Activated CD8-positive, alpha-beta T cell treated with anti-CD3 and anti-CD28 coated beads for 36 hours (primary cell): ENCODE data around the gene CNTN2. TPM values are rescaled to one million over a fixed set of nuclear protein-coding genes. Genes with fewer than 3 reads are reported as not detected.

Experiments
- ATAC-seq: fragments of 200-7000 bp; cut with Tn5 transposase; one replicate; pipeline ENCODE4 v1.10.0; 2021; ENCODE audit warnings: mild to moderate bottlenecking, moderate library complexity
- CTCF ChIA-PET: fragments of 350-600 bp; sonication (Branson Sonifier 250); formaldehyde crosslinking; loops from one replicate; lab custom pipeline; 2021; ENCODE audit warnings: antibody characterized with exemption; lab: Charles Lee
- POLR2A ChIA-PET: fragments of 350-600 bp; sonication (Branson Sonifier 250); formaldehyde crosslinking; loops from one replicate; lab custom pipeline; 2021; ENCODE audit warnings: antibody characterized with exemption; lab: Charles Lee
- DNase-seq: peaks from one replicate; pipeline ENCODE4 v3.0.0-alpha.2; 2020
- H3K27ac Mint-ChIP-seq: one replicate; pipeline ENCODE4 v1.8.0; 2021; ENCODE audit warnings: mild to moderate bottlenecking, mixed read lengths
- H3K27me3 Mint-ChIP-seq: one replicate; pipeline ENCODE4 v1.8.0; 2021; ENCODE audit warnings: mixed read lengths
- H3K36me3 Mint-ChIP-seq: one replicate; pipeline ENCODE4 v1.8.0; 2021; ENCODE audit warnings: low read depth, mixed read lengths
- H3K4me1 Mint-ChIP-seq: one replicate; pipeline ENCODE4 v1.8.0; 2021; ENCODE audit warnings: low read depth, mixed read lengths
- H3K4me3 Mint-ChIP-seq: one replicate; pipeline ENCODE4 v1.8.0; 2021; ENCODE audit warnings: mild to moderate bottlenecking, moderate library complexity, mixed read lengths
- H3K9me3 Mint-ChIP-seq: one replicate; pipeline ENCODE4 v1.8.0; 2021; ENCODE audit warnings: mixed read lengths
- intact Hi-C: fragments of 100-400 bp; cut with micrococcal nuclease; formaldehyde crosslinking; loops from one replicate; pipeline ENCODE4 v1.10.0; 2022
- total RNA-seq, 2 experiments: library from RNA; stranded (reverse); gene quantifications; one replicate each; pipeline ENCODE4 v1.2.3, GENCODE V29; 2021
- TF ChIP-seq, protein P1 (sequence below): fragments of 200-600 bp; IDR thresholded peaks from one replicate; pipeline ENCODE4 v1.8.0; 2022; ENCODE audit warnings: antibody characterized with exemption, mild to moderate bottlenecking

Gene CNTN2
- total RNA-seq, 2 experiments from 2014 or later, result not detected

DNA sequence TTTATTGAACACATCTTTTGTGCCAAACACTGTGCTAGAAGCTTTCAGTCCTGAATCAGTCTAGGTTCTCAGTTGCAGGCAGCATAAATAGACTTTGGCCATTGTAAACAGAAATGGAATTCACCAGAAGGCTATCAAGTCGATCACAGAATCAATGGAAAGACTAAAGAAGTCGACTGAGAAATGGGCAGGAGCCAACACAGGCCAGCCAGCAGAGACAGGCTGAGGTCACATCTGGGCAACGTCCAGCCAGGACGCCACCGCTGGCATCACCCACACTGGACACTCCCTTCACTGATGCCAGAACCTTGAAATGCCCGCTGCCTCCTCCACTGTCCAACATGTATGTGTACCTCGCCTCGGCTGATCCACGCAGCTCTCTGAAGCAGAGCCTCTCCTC lies 5.5 kb upstream of the CNTN2 start:
- no peak overlapping the region for H3K27ac Mint-ChIP-seq
- no peaks in the 10 kb centered on the region for H3K4me1 Mint-ChIP-seq
- intact Hi-C loops, result no loop called here
- H3K4me3 Mint-ChIP-seq, result no peak overlapping the region
- H3K9me3 Mint-ChIP-seq, result no peaks in the 10 kb centered on the region
- H3K27me3 Mint-ChIP-seq, result peaks cover 17% of the 10 kb centered on the region
- H3K36me3 Mint-ChIP-seq, result no peaks in the 10 kb centered on the region
- TF ChIP-seq, protein P1, sequence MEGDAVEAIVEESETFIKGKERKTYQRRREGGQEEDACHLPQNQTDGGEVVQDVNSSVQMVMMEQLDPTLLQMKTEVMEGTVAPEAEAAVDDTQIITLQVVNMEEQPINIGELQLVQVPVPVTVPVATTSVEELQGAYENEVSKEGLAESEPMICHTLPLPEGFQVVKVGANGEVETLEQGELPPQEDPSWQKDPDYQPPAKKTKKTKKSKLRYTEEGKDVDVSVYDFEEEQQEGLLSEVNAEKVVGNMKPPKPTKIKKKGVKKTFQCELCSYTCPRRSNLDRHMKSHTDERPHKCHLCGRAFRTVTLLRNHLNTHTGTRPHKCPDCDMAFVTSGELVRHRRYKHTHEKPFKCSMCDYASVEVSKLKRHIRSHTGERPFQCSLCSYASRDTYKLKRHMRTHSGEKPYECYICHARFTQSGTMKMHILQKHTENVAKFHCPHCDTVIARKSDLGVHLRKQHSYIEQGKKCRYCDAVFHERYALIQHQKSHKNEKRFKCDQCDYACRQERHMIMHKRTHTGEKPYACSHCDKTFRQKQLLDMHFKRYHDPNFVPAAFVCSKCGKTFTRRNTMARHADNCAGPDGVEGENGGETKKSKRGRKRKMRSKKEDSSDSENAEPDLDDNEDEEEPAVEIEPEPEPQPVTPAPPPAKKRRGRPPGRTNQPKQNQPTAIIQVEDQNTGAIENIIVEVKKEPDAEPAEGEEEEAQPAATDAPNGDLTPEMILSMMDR, result no peak
- ATAC-seq (no peak), DNase-seq (no peak)
- ChIA-PET CTCF (interaction anchor here (1.4 to 1.5 kb wide), 2 partner anchors 24 to 219 kb away, joined by 3 to 9 read pairs; no protein-coding TSS in a partner anchor), POLR2A (no interaction called here)

GRCh38 chr1:205038132-205038786 lies 4.8 kb upstream of the CNTN2 start:
- ChIA-PET CTCF (interaction anchor here (1.1 to 1.5 kb wide), 2 partner anchors 23 kb away, joined by 3 to 9 read pairs; no protein-coding TSS in a partner anchor), POLR2A (interaction anchor here (0.6 kb wide), 1 partner anchor 13 kb away, joined by 3 read pairs; no protein-coding TSS in a partner anchor)
- H3K27me3 Mint-ChIP-seq, result peaks cover 19% of the 10 kb centered on the region
- no peaks in the 10 kb centered on the region for H3K9me3 Mint-ChIP-seq
- no peak overlapping the region for H3K4me3 Mint-ChIP-seq
- no peak overlapping the region for H3K27ac Mint-ChIP-seq
- H3K4me1 Mint-ChIP-seq, result no peaks in the 10 kb centered on the region
- intact Hi-C loops, result no loop called here
- H3K36me3 Mint-ChIP-seq, result no peaks in the 10 kb centered on the region
- DNase-seq (no peak), ATAC-seq (no peak)
- TF ChIP-seq, protein P1, result no peak

- DNase-seq (no peak), ATAC-seq (no peak)
- Mint-ChIP-seq H3K9me3 (no peaks in the 10 kb centered on the region), H3K4me1 (no peaks in the 10 kb centered on the region), H3K27me3 (peaks cover 37% of the 10 kb centered on the region), H3K4me3 (no peak overlapping the region), H3K27ac (no peak overlapping the region), H3K36me3 (no peaks in the 10 kb centered on the region)
- TF ChIP-seq, protein P1, result no peak
- POLR2A ChIA-PET, result no interaction called here
- intact Hi-C loops, result no loop called here
- CTCF ChIA-PET, result interaction anchor here (0.7 to 1.2 kb wide), 2 partner anchors 20 to 51 kb away, joined by 3 to 5 read pairs; no protein-coding TSS in a partner anchor
Measured at GRCh38 chr1:205041001-205041715, 1.9 kb upstream of the CNTN2 start.

DNA sequence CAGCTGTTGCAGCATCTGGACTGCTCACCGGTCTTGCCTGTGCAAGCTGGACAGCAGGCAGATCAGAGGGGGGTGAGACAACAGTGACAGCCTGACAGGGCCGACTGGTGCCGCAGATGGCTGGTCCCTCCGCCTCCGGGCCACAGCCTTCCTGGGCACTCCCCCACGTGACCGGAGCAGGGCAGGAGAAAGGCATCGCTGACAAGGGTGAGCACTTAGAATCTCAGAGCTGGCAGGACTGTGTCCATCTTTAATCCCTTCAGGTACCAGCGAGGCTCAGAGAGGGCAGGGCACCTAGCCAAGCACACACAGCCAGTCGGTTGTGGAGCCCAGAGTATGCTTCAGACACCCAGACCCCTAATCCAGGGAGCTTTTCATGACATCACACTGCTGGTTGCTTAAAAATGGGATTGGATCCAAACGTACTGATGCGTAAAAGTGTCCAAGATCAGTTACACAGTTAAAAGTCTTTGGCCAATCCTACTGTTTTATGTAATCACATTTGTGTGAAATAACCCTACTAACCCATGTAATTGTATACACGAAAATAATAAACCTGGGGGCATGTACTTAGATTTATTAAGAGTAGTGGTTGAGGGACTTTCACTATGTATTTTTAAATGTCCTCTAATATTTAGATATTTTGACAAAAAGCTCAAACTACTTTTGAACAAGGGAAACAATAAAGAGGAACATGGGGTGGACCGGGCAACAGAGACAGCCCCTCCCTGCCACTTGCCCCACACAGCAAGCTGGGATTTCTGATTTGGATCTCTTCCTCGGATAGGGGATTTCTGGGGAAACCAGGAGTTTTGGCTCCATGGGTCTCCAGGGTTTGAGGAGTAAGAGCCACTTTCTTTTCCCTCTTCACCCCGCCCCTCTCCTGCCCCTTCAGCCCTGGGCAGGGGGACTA lies 758 bp upstream of the CNTN2 start:
- TF ChIP-seq, protein P1, result no peak
- Mint-ChIP-seq H3K27ac (no peak overlapping the region), H3K36me3 (no peaks in the 10 kb centered on the region), H3K4me3 (no peak overlapping the region), H3K27me3 (peaks cover 38% of the 10 kb centered on the region), H3K9me3 (no peaks in the 10 kb centered on the region), H3K4me1 (no peaks in the 10 kb centered on the region)
- CTCF ChIA-PET, result interaction anchor here (1.2 kb wide), 1 partner anchor 19 kb away, joined by 5 read pairs; no protein-coding TSS in a partner anchor
- no peak for DNase-seq
- no peak for ATAC-seq
- POLR2A ChIA-PET, result no interaction called here
- intact Hi-C loops, result no loop called here
